CD4-positive, alpha-beta T cell (primary cell): Measurements from ENCODE around the gene GCK. TPM values are rescaled to one million over a fixed set of nuclear protein-coding genes. Genes with fewer than 3 reads are reported as not detected.

Source experiments
- ATAC-seq: fragments of 200-7000 bp; cut with Tn5 transposase; one replicate; pipeline ENCODE4 v1.10.0; 2022; ENCODE audit warnings: mild to moderate bottlenecking; ENCODE audit not compliant: poor library complexity
- CTCF ChIA-PET: fragments of 350-600 bp; sonication (Branson Sonifier 250); formaldehyde crosslinking; loops from one replicate; lab custom pipeline; 2021; ENCODE audit warnings: antibody characterized with exemption, inconsistent platforms; lab: Charles Lee
- POLR2A ChIA-PET: fragments of 350-600 bp; sonication (Branson Sonifier 250); formaldehyde crosslinking; loops from one replicate; lab custom pipeline; 2021; ENCODE audit warnings: antibody characterized with exemption, inconsistent platforms; lab: Charles Lee
- DNase-seq, 14 experiments: peaks; one replicate each; pipeline ENCODE4 v3.0.0-alpha.2; 2013 to 2020; ENCODE audit warnings: mixed read lengths in 2 of 14
- H3K27ac ChIP-seq, 2 donors: one replicate each; pipeline versions ENCODE4 v1.5.1 to v1.7.0; 2013; ENCODE audit warnings: low read length in 2 of 2, low read depth in 1 of 2, mild to moderate bottlenecking in 1 of 2
- H3K27me3 ChIP-seq, 2 experiments: 1 replicate in 1 of 2; 2 replicates in 1 of 2; pipeline versions ENCODE4 v1.6.1 to v1.7.0; 2013; ENCODE audit warnings: low read length in 2 of 2, control low read depth in 1 of 2, mild to moderate bottlenecking in 1 of 2, moderate library complexity in 1 of 2; ENCODE audit not compliant: insufficient read depth in 2 of 2, control insufficient read depth in 1 of 2
- H3K36me3 ChIP-seq: one replicate; pipeline ENCODE4 v1.6.1; 2013; ENCODE audit warnings: low read length, control low read depth; ENCODE audit not compliant: insufficient read depth
- H3K4me1 ChIP-seq: one replicate; pipeline ENCODE4 v1.6.1; 2013; ENCODE audit warnings: low read length, control low read depth; ENCODE audit not compliant: insufficient read depth
- H3K4me3 ChIP-seq: one replicate; pipeline ENCODE4 v1.5.1; 2013; ENCODE audit warnings: mild to moderate bottlenecking, low read length, moderate library complexity
- H3K9me3 ChIP-seq, 2 experiments: 1 replicate in 1 of 2; 2 replicates in 1 of 2; pipeline versions ENCODE4 v1.6.1 to v1.7.0; 2013; ENCODE audit warnings: low read length in 2 of 2, mild to moderate bottlenecking in 2 of 2, control low read depth in 1 of 2, moderate library complexity in 1 of 2; ENCODE audit not compliant: control insufficient read depth in 1 of 2, insufficient read depth in 1 of 2
- H3K27ac Mint-ChIP-seq: one replicate; pipeline ENCODE4 v1.8.0; 2020; ENCODE audit warnings: mixed read lengths
- H3K27me3 Mint-ChIP-seq: one replicate; pipeline ENCODE4 v1.8.0; 2021; ENCODE audit warnings: mixed read lengths
- H3K36me3 Mint-ChIP-seq: one replicate; pipeline ENCODE4 v1.8.0; 2021; ENCODE audit warnings: low read depth, mixed read lengths
- H3K4me1 Mint-ChIP-seq: one replicate; pipeline ENCODE4 v1.8.0; 2021; ENCODE audit warnings: low read depth, mixed read lengths
- H3K4me3 Mint-ChIP-seq: one replicate; pipeline ENCODE4 v1.8.0; 2020; ENCODE audit warnings: mild to moderate bottlenecking, mixed read lengths
- H3K9me3 Mint-ChIP-seq: one replicate; pipeline ENCODE4 v1.8.0; 2020; ENCODE audit warnings: mixed read lengths
- CTCF ChIP-seq: fragments of 200-600 bp; IDR thresholded peaks from one replicate; pipeline ENCODE4 v1.8.0; 2022; ENCODE audit warnings: antibody characterized with exemption, mild to moderate bottlenecking
- intact Hi-C, 2 experiments: fragments of 100-400 bp; cut with DNase I in 1 of 2; cut with micrococcal nuclease in 1 of 2; formaldehyde crosslinking; loops; one replicate each; pipeline versions ENCODE4 v1.15.1 to v1.9.0; 2023 to 2025; cut with DNase I, micrococcal nuclease
- total RNA-seq, 174 experiments: library from RNA in 2 of 174; stranded (reverse) in 2 of 174; gene quantifications; one replicate each; pipeline ENCODE4 v1.2.3 and lab custom pipeline; 2021 to 2026

The GCK gene
- total RNA-seq, 2 experiments from 2014 or later: 0.47 to 0.71 TPM

- Mint-ChIP-seq H3K27ac (no peak overlapping the region), H3K4me3 (no peak overlapping the region), H3K9me3 (no peaks in the 10 kb centered on the region), H3K27me3 (no peaks in the 10 kb centered on the region), H3K4me1 (no peaks in the 10 kb centered on the region), H3K36me3 (no peaks in the 10 kb centered on the region)
- no peaks in the 10 kb centered on the region for H3K4me1 ChIP-seq
- intact Hi-C loops: no loop called here
- H3K27me3 ChIP-seq: no peaks in the 10 kb centered on the region
- no peak for ATAC-seq
- DNase-seq: no peak
- no peak overlapping the region for H3K4me3 ChIP-seq
- TF ChIP-seq CTCF: no peak
- POLR2A ChIA-PET: interaction anchor here (1.2 kb wide), 1 partner anchor 9 kb away, joined by 3 read pairs; the partner anchor contains the start of gene POLD2
- H3K9me3 ChIP-seq: no peaks in the 10 kb centered on the region
- no peak overlapping the region for H3K27ac ChIP-seq
- CTCF ChIA-PET: no interaction called here
- H3K36me3 ChIP-seq: no peaks in the 10 kb centered on the region
Measured at GRCh38 chr7:44132039-44132438, 57.2 kb downstream of the GCK start.

GRCh38 chr7:44131173-44132029 is 57.8 kb downstream of the GCK start:
- no peaks in the 10 kb centered on the region for H3K27me3 ChIP-seq
- DNase-seq (no peak), ATAC-seq (no peak)
- no peak overlapping the region for H3K27ac ChIP-seq
- Mint-ChIP-seq H3K27me3 (no peaks in the 10 kb centered on the region), H3K4me1 (no peaks in the 10 kb centered on the region), H3K4me3 (no peak overlapping the region), H3K9me3 (no peaks in the 10 kb centered on the region), H3K36me3 (no peaks in the 10 kb centered on the region), H3K27ac (no peak overlapping the region)
- no peak for TF ChIP-seq CTCF
- CTCF ChIA-PET: no interaction called here
- no peaks in the 10 kb centered on the region for H3K36me3 ChIP-seq
- H3K4me3 ChIP-seq: no peak overlapping the region
- no peaks in the 10 kb centered on the region for H3K9me3 ChIP-seq
- intact Hi-C loops: no loop called here
- H3K4me1 ChIP-seq: no peaks in the 10 kb centered on the region
- POLR2A ChIA-PET: interaction anchor here (1.2 kb wide), 1 partner anchor 8 kb away, joined by 3 read pairs; the partner anchor contains the start of gene POLD2

- peaks cover 5% of the 10 kb centered on the region for H3K4me1 ChIP-seq
- no peaks in the 10 kb centered on the region for H3K36me3 ChIP-seq
- no peak overlapping the region for H3K4me3 Mint-ChIP-seq
- no peaks in the 10 kb centered on the region for H3K36me3 Mint-ChIP-seq
- ChIA-PET CTCF (no interaction called here), POLR2A (no interaction called here)
- H3K27ac ChIP-seq: no peak overlapping the region
- no peaks in the 10 kb centered on the region for H3K9me3 Mint-ChIP-seq
- DNase-seq (no peak), ATAC-seq (no peak)
- no peaks in the 10 kb centered on the region for H3K27me3 Mint-ChIP-seq
- intact Hi-C loops: loop anchor here in 1 of 2 experiments (10.0 kb wide), 2 partner anchors 254 to 356 kb away; no protein-coding TSS in a partner anchor
- no peak overlapping the region for H3K27ac Mint-ChIP-seq
- TF ChIP-seq CTCF: no peak
- no peaks in the 10 kb centered on the region for H3K4me1 Mint-ChIP-seq
- no peaks in the 10 kb centered on the region for H3K9me3 ChIP-seq
- H3K4me3 ChIP-seq: no peak overlapping the region
- no peaks in the 10 kb centered on the region for H3K27me3 ChIP-seq
Measured at GRCh38 chr7:44128721-44129582, 60.3 kb downstream of the GCK start.
